Adrenal gland (tissue), 5 donors: ENCODE data around the gene AHDC1.

Experiments
- POLR2A ChIP-seq, 2 donors: fragments of 450-650 bp; IDR thresholded peaks; one replicate each; pipeline ENCODE4 v1.6.1; 2017; ENCODE audit warnings: antibody characterized with exemption in 2 of 2, mild to moderate bottlenecking in 2 of 2, moderate library complexity in 1 of 2
- TF ChIP-seq, protein P1 (sequence below), 6 experiments: fragments of 450-650 bp in 4 of 6; fragments of 200-600 bp in 2 of 6; sonication (generic) in 1 of 6; IDR thresholded peaks; 1 replicate in 5 of 6; 2 replicates in 1 of 6; pipeline versions ENCODE4 v1.5.1 to v1.8.0; 2016 to 2021; ENCODE audit warnings: antibody characterized with exemption in 6 of 6, mild to moderate bottlenecking in 2 of 6, moderate library complexity in 1 of 6
- donor health status: DM: no; HTN: no; CAD: no.

DNA sequence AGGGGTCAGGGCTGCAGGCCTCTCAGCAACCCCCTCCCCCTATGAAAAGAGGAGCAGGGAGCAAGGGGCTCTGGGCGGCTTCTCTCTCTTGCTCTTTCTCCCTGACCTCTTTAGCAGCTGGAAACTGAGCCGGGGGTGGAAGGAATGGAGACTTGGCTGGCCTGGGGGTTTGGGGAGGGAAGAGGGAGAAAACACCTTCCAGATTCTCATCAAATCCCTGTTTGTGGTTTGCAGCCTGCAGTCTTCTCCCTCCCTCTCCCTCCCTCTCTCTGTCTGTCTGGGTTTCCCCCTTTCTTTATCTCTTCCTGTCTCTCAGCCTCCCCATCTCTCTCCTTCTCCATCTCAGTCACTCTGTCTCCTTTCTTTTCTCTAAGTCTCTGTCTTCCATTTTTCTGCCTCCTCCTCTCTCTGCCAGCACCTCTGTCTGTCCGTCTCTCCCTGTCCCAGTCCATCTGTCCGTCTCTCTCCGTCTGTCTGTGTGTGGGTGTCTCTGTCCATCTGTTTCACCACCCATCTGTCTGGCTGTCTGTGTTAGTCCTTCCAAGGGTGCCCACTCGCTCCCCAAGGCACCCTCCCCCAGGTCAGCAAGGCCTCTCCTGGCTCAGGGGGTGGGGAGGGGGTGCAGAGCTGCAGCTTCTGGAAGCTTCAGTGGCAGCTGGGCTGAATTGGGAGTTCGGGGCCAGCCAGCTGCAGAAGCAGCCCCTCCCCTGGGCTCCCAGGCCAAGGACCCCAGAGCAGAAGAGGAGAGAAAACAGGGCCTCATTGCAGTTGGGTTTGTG lies 6.2 kb downstream of the AHDC1 start:
- TF ChIP-seq, protein P1, sequence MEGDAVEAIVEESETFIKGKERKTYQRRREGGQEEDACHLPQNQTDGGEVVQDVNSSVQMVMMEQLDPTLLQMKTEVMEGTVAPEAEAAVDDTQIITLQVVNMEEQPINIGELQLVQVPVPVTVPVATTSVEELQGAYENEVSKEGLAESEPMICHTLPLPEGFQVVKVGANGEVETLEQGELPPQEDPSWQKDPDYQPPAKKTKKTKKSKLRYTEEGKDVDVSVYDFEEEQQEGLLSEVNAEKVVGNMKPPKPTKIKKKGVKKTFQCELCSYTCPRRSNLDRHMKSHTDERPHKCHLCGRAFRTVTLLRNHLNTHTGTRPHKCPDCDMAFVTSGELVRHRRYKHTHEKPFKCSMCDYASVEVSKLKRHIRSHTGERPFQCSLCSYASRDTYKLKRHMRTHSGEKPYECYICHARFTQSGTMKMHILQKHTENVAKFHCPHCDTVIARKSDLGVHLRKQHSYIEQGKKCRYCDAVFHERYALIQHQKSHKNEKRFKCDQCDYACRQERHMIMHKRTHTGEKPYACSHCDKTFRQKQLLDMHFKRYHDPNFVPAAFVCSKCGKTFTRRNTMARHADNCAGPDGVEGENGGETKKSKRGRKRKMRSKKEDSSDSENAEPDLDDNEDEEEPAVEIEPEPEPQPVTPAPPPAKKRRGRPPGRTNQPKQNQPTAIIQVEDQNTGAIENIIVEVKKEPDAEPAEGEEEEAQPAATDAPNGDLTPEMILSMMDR (IDR thresholded peaks at IDR 0.05), result no peak
- TF ChIP-seq POLR2A (IDR thresholded peaks at IDR 0.05), result no peak
